ENCODE results near the gene CHMP6.

DNA sequence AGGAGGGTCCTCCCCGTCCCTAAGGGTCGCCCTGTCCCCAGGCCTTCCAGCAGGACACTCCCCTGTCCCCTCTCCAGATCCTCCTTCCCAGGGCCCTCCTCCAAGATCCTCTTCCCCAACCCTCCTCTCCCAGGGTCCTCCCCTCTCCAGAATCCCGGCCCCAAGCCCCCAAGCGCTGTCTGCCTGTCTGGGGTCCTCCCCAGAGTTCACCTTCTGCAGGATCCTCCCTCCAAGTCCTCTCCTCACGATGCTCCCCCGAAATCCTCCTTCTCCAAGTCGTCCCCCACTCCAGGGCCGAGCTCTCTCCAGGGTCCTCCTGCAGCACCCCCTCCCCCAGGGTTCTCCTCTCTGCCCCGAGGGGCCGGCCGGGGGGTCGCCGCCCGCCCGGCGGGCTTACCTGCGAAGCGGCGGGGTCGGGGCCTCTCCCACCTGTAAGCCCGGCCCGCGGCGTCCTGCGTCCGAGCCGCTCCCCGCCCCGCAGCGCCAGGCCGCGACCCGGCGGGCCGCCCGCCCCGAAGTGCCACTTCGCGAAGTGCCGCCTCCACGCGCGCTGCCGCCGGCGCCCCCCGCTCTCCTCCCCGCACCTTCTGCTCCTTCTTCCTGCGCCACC lies 42.6 kb downstream of the CHMP6 start:
- TF ChIP-seq, protein P1, sequence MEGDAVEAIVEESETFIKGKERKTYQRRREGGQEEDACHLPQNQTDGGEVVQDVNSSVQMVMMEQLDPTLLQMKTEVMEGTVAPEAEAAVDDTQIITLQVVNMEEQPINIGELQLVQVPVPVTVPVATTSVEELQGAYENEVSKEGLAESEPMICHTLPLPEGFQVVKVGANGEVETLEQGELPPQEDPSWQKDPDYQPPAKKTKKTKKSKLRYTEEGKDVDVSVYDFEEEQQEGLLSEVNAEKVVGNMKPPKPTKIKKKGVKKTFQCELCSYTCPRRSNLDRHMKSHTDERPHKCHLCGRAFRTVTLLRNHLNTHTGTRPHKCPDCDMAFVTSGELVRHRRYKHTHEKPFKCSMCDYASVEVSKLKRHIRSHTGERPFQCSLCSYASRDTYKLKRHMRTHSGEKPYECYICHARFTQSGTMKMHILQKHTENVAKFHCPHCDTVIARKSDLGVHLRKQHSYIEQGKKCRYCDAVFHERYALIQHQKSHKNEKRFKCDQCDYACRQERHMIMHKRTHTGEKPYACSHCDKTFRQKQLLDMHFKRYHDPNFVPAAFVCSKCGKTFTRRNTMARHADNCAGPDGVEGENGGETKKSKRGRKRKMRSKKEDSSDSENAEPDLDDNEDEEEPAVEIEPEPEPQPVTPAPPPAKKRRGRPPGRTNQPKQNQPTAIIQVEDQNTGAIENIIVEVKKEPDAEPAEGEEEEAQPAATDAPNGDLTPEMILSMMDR (conservative IDR thresholded peaks at IDR 0.05; ENCODE audit: low read length) = no peak
- TF ChIP-seq EZH2phosphoT487 (IDR thresholded peaks at IDR 0.05; ENCODE audit: borderline replicate concordance, low read depth, low read length) = no peak

All from OCI-LY7 (cell line).